ENCODE measurements around the gene RHOT2.

RHOT2 gene

GRCh38 chr16:671353-672131 is 3.6 kb downstream of the RHOT2 start:
- no peak for DNase-seq

- DNase-seq = no peak
Observed at GRCh38 chr16:672371-672770, 4.4 kb downstream of the RHOT2 start.

- no peak for DNase-seq
Observed at GRCh38 chr16:672851-673250, 4.9 kb downstream of the RHOT2 start.

GRCh38 chr16:673399-673991 is 5.6 kb downstream of the RHOT2 start:
- DNase-seq = no peak

GRCh38 chr16:674214-674881 is 6.4 kb downstream of the RHOT2 start:
- DNase-seq = no peak

GRCh38 chr16:674968-675883 is 7.3 kb downstream of the RHOT2 start, which contains the start of gene RHBDL1:
RHBDL1 (plus strand) TSS chr16:675671; CDS start chr16:675791, 120 bp downstream.
- no peak for DNase-seq

- no peak for DNase-seq
Observed at GRCh38 chr16:675884-676564, 8.1 kb downstream of the RHOT2 start.

GRCh38 chr16:676565-676902 is 8.6 kb downstream of the RHOT2 start:
- DNase-seq = no peak

GRCh38 chr16:676913-677312 is 9.0 kb downstream of the RHOT2 start:
- DNase-seq = no peak

- no peak for DNase-seq
Observed at GRCh38 chr16:677316-678190, 9.6 kb downstream of the RHOT2 start.

GRCh38 chr16:678209-678857 is 10.4 kb downstream of the RHOT2 start:
- no peak for DNase-seq

GRCh38 chr16:678858-679813 is 11.2 kb downstream of the RHOT2 start:
- DNase-seq = peak; percentile 55

GRCh38 chr16:679814-680624 is 12.1 kb downstream of the RHOT2 start, which contains the start of gene STUB1:
STUB1 (plus strand) TSS chr16:680410; CDS start chr16:680526, 116 bp downstream.
- DNase-seq = peak; percentile 89

GRCh38 chr16:680625-680945 is 12.7 kb downstream of the RHOT2 start:
- DNase-seq = no peak

- DNase-seq = no peak
Observed at GRCh38 chr16:680967-681745, 13.2 kb downstream of the RHOT2 start.

- DNase-seq = no peak
Observed at GRCh38 chr16:681746-682427, 14.0 kb downstream of the RHOT2 start.

Data from stimulated activated CD4-positive, alpha-beta T cell treated with anti-CD3 and anti-CD28 coated beads, Interleukin-4, amount 100 ng/mL, for 24 hours (primary cell).